SJCRH30 (cell line): Measurements from ENCODE around the gene DCTD. TPM values are rescaled to one million over a fixed set of nuclear protein-coding genes. Genes with fewer than 3 reads are reported as not detected.

Experiments
- DNase-seq, 2 experiments: peaks; one replicate each; pipeline ENCODE4 v3.0.0-alpha.2; 2015 to 2020
- H3K27ac ChIP-seq: fragments of 250-450 bp; sonication (Bioruptor Pico); 2 replicates; pipeline ENCODE4 v1.5.1; 2020; ENCODE audit warnings: mild to moderate bottlenecking, moderate library complexity
- H3K27me3 ChIP-seq: fragments of 250-450 bp; sonication (Bioruptor Pico); 2 replicates; pipeline ENCODE4 v1.5.1; 2020; ENCODE audit warnings: mild to moderate bottlenecking, moderate library complexity
- H3K36me3 ChIP-seq: fragments of 250-450 bp; sonication (Bioruptor Pico); 2 replicates; pipeline ENCODE4 v1.5.1; 2020; ENCODE audit warnings: mild to moderate bottlenecking, moderate library complexity
- H3K4me1 ChIP-seq: fragments of 250-450 bp; sonication (Bioruptor Pico); 2 replicates; pipeline ENCODE4 v1.5.1; 2020; ENCODE audit warnings: mild to moderate bottlenecking, moderate library complexity
- H3K4me3 ChIP-seq: fragments of 250-450 bp; sonication (Bioruptor Pico); 2 replicates; pipeline ENCODE4 v1.5.1; 2020; ENCODE audit warnings: mild to moderate bottlenecking, moderate library complexity
- H3K9me3 ChIP-seq: fragments of 250-450 bp; sonication (Bioruptor Pico); replicated peaks from 2 replicates; pipeline ENCODE4 v1.5.1; 2020; ENCODE audit warnings: mild to moderate bottlenecking, moderate library complexity
- total RNA-seq: library from RNA; depleted of rRNA; stranded (reverse); fragments of >200 nt; shearing (Covaris generic); gene quantifications from 2 replicates; pipeline ENCODE4 v1.2.3, GENCODE V29; 2014

The DCTD gene
- total RNA-seq, 1 experiment from 2014 or later: 73.6 TPM

DNA sequence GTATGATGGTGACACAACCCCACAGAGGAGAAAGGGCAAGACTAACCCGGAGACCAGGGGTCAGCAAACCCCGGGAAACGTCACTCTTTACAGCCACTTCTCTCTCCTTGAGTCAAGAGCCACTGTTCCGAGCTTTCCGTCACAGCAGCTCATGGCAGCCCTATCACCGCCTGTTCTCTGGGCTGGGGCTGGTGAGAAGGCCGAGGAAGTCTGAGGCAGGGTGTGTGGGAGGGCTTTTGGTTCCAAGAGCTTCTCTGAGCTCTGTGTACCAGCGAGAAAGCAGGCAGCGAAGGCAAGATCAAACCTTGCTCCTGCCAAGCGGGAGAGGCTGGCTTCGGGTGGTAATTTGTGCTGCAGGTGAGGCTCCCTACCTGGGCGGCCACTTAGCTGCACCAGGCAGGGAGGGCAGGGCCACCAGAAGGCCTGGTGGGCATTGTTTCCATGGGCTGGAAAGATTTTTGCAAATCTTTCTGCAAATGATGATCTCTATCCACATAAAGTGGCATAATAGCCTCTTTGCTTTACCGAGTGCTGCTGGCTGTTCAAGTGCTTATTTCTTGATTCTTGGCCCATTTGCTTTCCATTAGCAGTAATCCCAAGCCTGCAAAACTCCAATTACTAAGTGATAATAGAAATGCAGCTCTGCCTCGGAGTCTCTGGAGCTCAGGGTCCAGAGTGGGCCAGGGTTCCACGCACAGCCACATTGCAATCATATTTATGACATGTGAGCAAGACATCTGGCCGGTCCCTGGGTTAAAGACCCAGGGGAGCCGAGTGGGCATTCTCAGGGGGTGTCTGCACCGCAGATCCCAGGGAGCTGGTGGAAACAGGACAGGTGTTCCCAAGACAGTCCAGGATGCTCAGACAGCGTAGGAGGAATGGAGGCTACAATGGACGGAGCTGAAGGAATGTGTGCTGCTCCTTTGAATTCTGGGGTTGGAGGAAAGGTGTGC, 41.5 kb downstream of the DCTD start:
- H3K27me3 ChIP-seq: no peaks in the 10 kb centered on the region
- no peak overlapping the region for H3K4me3 ChIP-seq
- H3K4me1 ChIP-seq: no peaks in the 10 kb centered on the region
- no peak overlapping the region for H3K27ac ChIP-seq
- no peaks in the 10 kb centered on the region for H3K9me3 ChIP-seq
- DNase-seq: no peak
- H3K36me3 ChIP-seq: no peaks in the 10 kb centered on the region

DNA sequence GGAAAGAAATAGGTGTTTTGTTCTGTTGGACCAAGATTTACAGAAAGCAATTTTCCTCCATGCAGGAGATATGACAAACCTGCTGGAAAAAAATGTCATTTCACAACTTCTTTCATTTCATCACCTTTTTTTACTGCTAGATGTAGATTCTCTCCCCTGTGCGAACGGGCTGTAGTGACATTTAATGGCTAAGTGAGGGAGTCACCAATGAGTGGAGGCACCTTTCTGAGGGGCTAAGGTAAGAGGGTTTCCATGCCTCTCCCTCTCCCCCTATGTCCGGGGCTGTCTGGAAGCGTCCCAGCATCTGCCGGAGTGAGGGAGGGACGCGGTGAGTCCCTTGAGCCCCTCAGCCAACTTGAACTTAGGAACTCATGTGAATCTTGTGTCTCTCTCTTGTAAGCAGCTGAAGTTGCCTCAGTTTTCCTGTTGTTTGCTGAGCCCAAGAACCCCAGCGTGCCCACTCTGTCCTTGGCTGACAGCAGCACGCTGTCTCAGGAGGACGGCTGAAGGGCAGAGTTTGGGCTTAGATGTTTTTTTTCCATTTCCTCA, 42.3 kb downstream of the DCTD start:
- Histone ChIP-seq H3K27me3 (no peaks in the 10 kb centered on the region), H3K36me3 (no peaks in the 10 kb centered on the region), H3K4me1 (no peaks in the 10 kb centered on the region), H3K27ac (no peak overlapping the region), H3K4me3 (no peak overlapping the region), H3K9me3 (no peaks in the 10 kb centered on the region)
- no peak for DNase-seq

DNA sequence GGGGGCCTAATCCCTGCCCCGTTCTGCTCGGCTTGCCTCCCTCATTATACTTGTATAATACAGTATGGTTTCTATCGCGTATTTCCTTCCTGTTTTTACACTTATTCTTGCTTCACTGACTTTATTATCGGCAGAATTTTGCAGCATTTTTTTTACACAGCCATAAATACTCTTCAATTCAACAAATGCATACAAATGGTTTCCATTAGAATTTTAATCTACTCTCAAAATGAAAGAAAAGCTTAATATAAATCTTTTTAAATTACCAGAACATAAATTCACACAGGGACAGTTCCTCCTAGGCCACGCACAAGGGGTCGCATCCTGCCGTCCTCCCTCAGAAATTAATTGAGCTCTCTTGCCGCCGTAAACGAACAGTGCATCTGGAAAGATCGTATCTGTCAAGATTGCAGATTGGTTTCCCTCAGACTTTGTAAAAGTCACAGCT, 42.9 kb downstream of the DCTD start:
- Histone ChIP-seq H3K4me3 (no peak overlapping the region), H3K36me3 (no peaks in the 10 kb centered on the region), H3K4me1 (no peaks in the 10 kb centered on the region), H3K27me3 (no peaks in the 10 kb centered on the region), H3K9me3 (no peaks in the 10 kb centered on the region), H3K27ac (no peak overlapping the region)
- no peak for DNase-seq

DNA sequence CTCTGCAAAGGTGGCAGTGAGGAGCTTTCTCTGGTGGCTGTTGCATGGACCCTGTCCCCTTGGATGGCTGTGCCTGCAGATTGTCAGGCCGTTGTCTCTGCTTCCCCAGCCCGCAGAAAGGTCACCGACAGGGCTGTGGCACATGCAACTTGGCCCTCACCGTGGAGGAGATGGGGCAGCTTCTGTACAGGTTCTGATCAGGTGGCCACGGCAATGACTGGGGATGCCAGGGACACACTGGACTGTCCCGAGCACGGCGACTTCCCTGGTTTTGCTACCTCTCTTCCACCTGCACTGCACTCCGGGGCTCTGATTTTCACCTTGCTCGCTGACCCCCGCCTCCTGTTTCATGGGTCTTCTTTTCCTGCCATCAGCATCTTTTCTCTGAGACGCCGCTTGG, 43.5 kb downstream of the DCTD start:
- no peaks in the 10 kb centered on the region for H3K4me1 ChIP-seq
- H3K36me3 ChIP-seq: no peaks in the 10 kb centered on the region
- H3K27me3 ChIP-seq: no peaks in the 10 kb centered on the region
- H3K27ac ChIP-seq: no peak overlapping the region
- H3K4me3 ChIP-seq: no peak overlapping the region
- no peaks in the 10 kb centered on the region for H3K9me3 ChIP-seq
- no peak for DNase-seq

DNA sequence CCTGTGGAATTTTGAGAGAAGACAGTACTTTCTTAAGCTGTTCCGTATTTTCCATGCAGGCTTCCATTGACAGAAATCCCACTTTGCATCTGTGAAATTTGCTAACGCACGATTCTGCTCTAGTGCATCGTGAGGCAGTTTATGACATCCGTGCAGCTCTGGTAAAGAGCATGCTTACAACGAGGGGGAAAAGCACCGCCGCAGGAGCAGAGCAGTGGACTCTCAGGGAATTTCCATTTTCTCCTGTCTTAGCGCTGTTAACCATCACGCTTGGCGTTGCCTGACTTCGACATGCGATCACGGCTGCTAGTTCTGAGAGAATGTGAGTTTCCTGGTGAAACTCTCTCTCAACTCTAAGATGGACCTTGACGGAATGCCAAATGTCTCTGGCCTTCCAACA, 43.9 kb downstream of the DCTD start:
- Histone ChIP-seq H3K4me1 (no peaks in the 10 kb centered on the region), H3K36me3 (no peaks in the 10 kb centered on the region), H3K27ac (no peak overlapping the region), H3K9me3 (no peaks in the 10 kb centered on the region), H3K27me3 (no peaks in the 10 kb centered on the region), H3K4me3 (no peak overlapping the region)
- no peak for DNase-seq

DNA sequence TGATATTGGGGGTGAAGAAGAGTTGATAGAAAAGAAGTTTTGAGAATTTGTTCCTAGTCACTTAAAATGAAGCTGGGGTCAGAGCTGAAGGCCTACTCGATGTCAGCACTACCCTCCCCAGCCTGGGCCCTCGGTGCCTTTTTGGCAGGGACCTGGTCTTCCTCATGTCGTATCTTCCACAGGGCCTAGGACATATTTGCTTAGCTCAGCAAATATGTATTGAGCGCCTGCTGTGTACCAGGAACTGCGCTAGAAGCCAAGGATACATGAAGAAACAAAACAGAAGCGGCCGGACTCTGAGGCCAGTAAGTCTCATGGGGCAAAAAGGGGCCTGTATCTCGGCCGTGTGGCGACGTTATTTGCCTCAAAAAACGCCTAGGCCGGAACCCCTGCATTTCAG, 44.3 kb downstream of the DCTD start:
- no peak for DNase-seq
- no peaks in the 10 kb centered on the region for H3K36me3 ChIP-seq
- no peak overlapping the region for H3K4me3 ChIP-seq
- no peaks in the 10 kb centered on the region for H3K4me1 ChIP-seq
- H3K9me3 ChIP-seq: no peaks in the 10 kb centered on the region
- H3K27ac ChIP-seq: no peak overlapping the region
- no peaks in the 10 kb centered on the region for H3K27me3 ChIP-seq

DNA sequence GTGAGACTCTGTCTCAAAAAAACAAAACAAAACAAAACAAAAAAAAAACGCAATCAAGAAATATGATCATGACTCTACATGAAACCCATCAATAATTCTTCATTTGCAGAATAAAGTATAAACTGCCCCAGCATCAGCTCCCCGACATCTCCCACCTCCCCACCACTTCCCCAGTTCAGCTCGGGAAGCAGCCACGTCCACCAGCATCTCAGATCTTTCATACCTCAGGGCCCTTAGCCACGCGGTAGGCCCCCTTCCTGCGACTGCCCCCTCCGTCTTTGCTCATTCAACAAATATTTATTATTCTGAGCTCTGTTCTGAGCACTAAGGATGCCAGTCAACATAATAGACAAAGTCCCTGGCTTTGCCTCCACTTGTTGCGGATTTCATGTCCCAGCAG, 45.6 kb downstream of the DCTD start:
- Histone ChIP-seq H3K36me3 (no peaks in the 10 kb centered on the region), H3K27ac (no peak overlapping the region), H3K4me1 (no peaks in the 10 kb centered on the region), H3K27me3 (no peaks in the 10 kb centered on the region), H3K4me3 (no peak overlapping the region), H3K9me3 (no peaks in the 10 kb centered on the region)
- no peak for DNase-seq

DNA sequence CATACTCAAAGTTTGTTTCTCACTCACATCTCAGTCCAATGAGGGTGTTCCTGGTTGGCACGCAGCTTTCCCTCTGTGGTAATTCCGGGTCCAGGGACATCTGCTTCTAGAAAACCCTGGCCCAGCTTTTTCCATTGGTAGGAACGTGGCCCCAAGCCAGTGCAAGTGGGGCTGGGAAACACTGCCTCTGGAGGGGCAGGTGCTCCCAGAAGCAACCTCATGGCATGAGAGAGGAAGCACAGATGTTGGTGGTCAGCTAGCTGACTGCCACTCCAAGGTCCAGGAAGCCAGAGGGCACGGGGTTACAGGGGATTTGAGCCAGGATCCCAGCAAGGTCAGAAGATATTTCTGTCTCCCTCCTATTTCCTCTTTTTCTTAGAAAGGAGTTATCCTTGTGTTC, 47.5 kb downstream of the DCTD start:
- DNase-seq: no peak
- Histone ChIP-seq H3K9me3 (no peaks in the 10 kb centered on the region), H3K36me3 (no peaks in the 10 kb centered on the region), H3K4me3 (no peak overlapping the region), H3K27ac (no peak overlapping the region), H3K27me3 (no peaks in the 10 kb centered on the region), H3K4me1 (no peaks in the 10 kb centered on the region)

DNA sequence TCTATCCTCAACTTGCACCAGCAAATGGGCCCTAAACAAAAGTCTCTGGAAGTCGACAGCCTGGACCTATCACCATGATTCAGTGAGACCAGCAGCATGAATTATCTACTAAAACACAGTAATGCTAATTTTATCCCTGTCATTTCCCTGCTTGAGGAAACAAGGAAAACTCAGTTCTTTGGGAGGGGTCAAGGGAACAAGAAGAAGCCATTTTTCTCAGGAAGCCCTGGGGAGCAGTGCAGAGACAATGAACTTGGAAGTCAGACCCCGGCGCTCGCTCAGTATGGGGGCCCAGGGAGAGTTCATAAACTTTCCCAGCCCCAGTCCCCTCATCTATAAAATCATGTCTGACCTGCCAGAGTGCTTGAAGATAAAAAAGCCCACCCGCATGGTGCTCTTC, 50.4 kb downstream of the DCTD start:
- no peaks in the 10 kb centered on the region for H3K4me1 ChIP-seq
- H3K36me3 ChIP-seq: no peaks in the 10 kb centered on the region
- DNase-seq: no peak
- no peaks in the 10 kb centered on the region for H3K27me3 ChIP-seq
- no peaks in the 10 kb centered on the region for H3K9me3 ChIP-seq
- no peak overlapping the region for H3K4me3 ChIP-seq
- H3K27ac ChIP-seq: no peak overlapping the region

DNA sequence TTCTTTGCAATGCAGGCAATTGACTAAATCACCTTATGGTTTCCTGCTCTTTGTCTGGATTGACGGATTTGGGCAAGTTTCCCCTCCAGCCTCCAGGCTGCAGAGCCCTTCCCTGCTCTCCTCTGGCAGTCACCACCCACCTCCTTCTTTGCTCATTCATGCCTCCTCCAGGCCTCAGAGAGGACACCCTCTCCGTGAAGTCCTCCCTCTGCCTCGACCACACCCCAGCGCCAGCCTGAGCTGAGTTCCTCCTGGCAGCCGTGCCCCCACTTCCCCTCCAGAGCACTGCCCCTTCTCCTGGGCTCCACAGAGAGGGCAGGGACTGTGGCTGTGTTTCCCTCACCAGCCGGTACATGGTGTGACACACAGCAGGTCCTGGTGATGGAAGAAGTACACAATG, 53.7 kb downstream of the DCTD start:
- no peak overlapping the region for H3K27ac ChIP-seq
- H3K4me3 ChIP-seq: no peak overlapping the region
- no peaks in the 10 kb centered on the region for H3K36me3 ChIP-seq
- H3K9me3 ChIP-seq: no peaks in the 10 kb centered on the region
- H3K4me1 ChIP-seq: no peaks in the 10 kb centered on the region
- H3K27me3 ChIP-seq: no peaks in the 10 kb centered on the region
- no peak for DNase-seq

DNA sequence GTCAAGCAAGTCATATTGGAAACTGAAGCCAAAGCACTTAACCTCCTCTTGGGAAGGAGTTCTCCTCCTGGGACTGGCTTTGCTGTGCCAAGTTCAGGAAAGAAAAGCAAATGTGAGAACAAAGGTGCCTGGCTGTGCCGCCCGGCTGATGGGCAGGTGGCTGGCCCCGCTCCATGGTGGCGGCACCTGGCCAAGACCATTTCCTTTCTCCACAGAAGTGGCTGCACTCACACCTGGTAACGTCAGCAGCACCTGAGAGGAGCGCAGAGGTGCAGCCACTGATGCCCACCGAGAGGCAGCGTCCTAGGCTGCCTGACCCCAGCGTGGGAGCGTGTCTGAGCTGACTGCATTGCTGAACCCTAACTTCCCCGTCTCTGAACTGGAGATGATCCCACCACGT, 54.3 kb downstream of the DCTD start:
- Histone ChIP-seq H3K36me3 (no peaks in the 10 kb centered on the region), H3K4me1 (no peaks in the 10 kb centered on the region), H3K27ac (no peak overlapping the region), H3K9me3 (no peaks in the 10 kb centered on the region), H3K4me3 (no peak overlapping the region), H3K27me3 (no peaks in the 10 kb centered on the region)
- DNase-seq: no peak

DNA sequence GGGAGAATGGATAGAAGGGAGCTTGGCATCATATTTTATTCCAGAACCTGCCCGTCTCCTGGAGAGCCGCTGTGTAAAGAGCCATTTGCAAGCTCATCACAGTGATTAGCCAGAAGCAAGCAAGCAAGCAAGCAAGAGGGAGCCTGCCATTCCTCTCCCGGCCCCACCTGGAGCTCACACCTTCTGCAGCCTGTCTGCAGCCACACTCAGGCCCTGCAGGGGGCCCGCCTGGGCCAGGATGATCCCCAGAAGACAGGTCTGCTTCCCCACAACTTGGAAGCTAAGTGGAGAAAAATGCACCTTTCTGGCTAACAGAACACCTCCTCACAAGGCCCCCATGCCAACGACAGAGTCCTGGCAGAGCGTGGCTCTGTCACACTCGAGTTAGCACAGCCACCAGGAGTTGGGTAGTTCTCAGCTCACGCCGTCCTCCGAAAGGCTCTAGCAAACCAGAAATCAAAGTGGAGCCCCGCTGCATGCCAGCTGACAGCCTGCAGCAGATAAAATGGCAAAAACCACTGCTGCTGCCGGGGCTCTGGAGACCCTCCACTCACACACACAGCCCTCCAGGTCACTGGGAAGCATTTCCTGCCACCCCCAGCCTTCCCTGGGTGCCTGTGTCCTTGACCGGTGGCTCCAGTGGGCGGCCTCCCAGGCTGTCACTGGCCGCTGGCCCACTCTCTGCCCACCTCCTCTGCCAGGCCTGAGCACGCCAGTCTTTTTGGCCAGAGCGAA, 54.9 kb downstream of the DCTD start:
- no peak for DNase-seq
- no peaks in the 10 kb centered on the region for H3K27me3 ChIP-seq
- no peak overlapping the region for H3K27ac ChIP-seq
- H3K36me3 ChIP-seq: no peaks in the 10 kb centered on the region
- H3K4me3 ChIP-seq: no peak overlapping the region
- H3K9me3 ChIP-seq: no peaks in the 10 kb centered on the region
- H3K4me1 ChIP-seq: no peaks in the 10 kb centered on the region

DNA sequence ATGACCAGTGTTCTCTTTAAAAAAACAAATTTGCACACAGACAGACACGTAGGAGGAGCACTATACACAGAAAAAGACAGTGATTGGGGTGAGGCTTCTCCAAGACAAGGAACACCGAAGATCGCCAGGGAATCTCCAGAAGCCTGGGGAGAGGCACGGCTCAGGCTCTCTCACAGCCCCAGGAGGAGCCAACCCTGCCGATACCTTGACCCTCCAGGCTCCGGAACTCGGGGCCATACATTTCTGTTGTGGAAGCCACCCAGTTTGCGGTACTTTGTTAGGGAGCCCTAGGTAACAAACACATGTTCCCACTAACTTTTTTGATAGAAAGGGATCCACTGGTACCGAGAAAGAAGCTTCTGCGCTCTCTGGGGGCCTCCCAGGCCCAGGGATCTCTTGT, 55.8 kb downstream of the DCTD start:
- H3K27me3 ChIP-seq: no peaks in the 10 kb centered on the region

DNA sequence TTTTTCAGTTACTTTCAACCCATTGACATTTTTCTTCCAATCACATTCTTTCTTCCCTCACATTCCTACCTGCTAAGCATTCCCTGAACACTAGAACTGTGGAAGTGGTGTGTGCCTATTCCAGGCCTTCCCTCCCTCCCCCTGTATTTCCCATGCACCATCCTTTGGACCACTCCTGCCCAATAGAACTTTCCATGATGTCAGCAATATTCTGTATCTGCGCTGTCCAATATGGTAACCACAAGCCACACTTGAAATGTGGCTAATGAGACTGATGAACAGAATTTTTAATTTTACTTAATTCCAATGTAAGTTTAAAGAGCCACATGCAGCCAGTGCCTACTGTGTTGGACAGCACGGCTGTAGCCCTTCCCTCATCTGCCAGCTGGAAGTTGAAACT, 57.5 kb downstream of the DCTD start:
- Histone ChIP-seq H3K27ac (no peak overlapping the region), H3K9me3 (no peaks in the 10 kb centered on the region), H3K4me1 (no peaks in the 10 kb centered on the region), H3K4me3 (no peak overlapping the region), H3K36me3 (no peaks in the 10 kb centered on the region), H3K27me3 (no peaks in the 10 kb centered on the region)
- DNase-seq: no peak

More for the DNA sequence above, 55.8 kb downstream of the DCTD start:
- H3K4me1 ChIP-seq: no peaks in the 10 kb centered on the region
- no peak overlapping the region for H3K27ac ChIP-seq
- no peaks in the 10 kb centered on the region for H3K36me3 ChIP-seq
- no peak for DNase-seq
- H3K9me3 ChIP-seq: no peaks in the 10 kb centered on the region
- H3K4me3 ChIP-seq: no peak overlapping the region

DNA sequence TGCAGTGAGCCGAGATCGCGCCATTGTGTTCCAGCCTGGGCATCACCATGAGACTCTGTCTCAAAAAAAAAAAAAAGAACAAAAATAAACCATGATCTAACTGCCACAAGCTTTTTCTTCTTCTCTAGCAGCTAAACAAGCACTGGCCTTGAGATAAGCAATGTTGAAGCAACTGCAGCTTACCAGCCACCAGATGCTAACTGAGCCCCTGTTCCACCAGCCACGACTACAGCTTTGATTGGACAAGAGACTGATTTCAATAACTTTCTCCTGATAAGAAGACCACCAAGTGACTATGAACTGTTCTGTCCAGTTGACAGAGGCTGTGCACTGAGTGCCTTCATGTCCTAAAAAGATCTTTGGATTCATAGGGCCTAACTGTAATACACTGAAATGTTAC, 58.5 kb downstream of the DCTD start:
- H3K4me1 ChIP-seq: no peaks in the 10 kb centered on the region
- no peak overlapping the region for H3K27ac ChIP-seq
- H3K4me3 ChIP-seq: no peak overlapping the region
- H3K9me3 ChIP-seq: no peaks in the 10 kb centered on the region; the same call in 1 of the 2 replicates
- no peak for DNase-seq
- H3K27me3 ChIP-seq: no peaks in the 10 kb centered on the region
- no peaks in the 10 kb centered on the region for H3K36me3 ChIP-seq
